HepG2 (cell line): ENCODE measurements around the gene ACVRL1. TPM values are rescaled to one million over a fixed set of nuclear protein-coding genes. Genes with fewer than 3 reads are reported as not detected.
A peak's percentile ranks its signal among the peaks of the same experiment; 100 is the strongest.

Source experiments
- ETV6 ChIP-seq: sonication (generic); formaldehyde crosslinking; conservative IDR thresholded peaks from 2 replicates; pipeline ENCODE4 v1.4.0; 2020; ENCODE audit warnings: missing genetic modification reagents
- GATA4 ChIP-seq: sonication (generic); IDR thresholded peaks from 2 replicates; pipeline ENCODE4 v1.6.1; 2016; ENCODE audit warnings: antibody characterized with exemption, low read depth, borderline replicate concordance
- ISL2 ChIP-seq: sonication (generic); formaldehyde crosslinking; IDR thresholded peaks from 2 replicates; pipeline ENCODE4 v1.5.0; 2020; ENCODE audit warnings: missing genetic modification reagents
- NR2C2 ChIP-seq: sonication (generic); formaldehyde crosslinking; IDR thresholded peaks from 2 replicates; pipeline ENCODE4 v1.4.0; 2020; ENCODE audit warnings: missing genetic modification reagents, mild to moderate bottlenecking, moderate library complexity, borderline replicate concordance
- TMF1 ChIP-seq: sonication (generic); formaldehyde crosslinking; IDR thresholded peaks from 2 replicates; pipeline ENCODE4 v1.8.1; 2022; ENCODE audit warnings: low read depth, missing genetic modification reagents
- ZFP36L1 ChIP-seq: sonication (generic); formaldehyde crosslinking; IDR thresholded peaks from 2 replicates; pipeline ENCODE4 v1.8.0; 2022; ENCODE audit warnings: mild to moderate bottlenecking, missing genetic modification reagents, moderate library complexity
- ZNF296 ChIP-seq: sonication (generic); formaldehyde crosslinking; conservative IDR thresholded peaks from 2 replicates; pipeline ENCODE4 v1.5.0; 2020; ENCODE audit warnings: mild to moderate bottlenecking, missing genetic modification reagents
- ZNF543 ChIP-seq: sonication (generic); formaldehyde crosslinking; IDR thresholded peaks from 2 replicates; pipeline ENCODE4 v1.4.0; 2020; ENCODE audit warnings: mild to moderate bottlenecking, missing genetic modification reagents
- ZNF616 ChIP-seq: sonication (generic); formaldehyde crosslinking; IDR thresholded peaks from 2 replicates; pipeline ENCODE4 v1.5.0; 2020; ENCODE audit warnings: low read depth, mild to moderate bottlenecking, missing genetic modification reagents
- polyA plus RNA-seq, 8 experiments: library from polyadenylated mRNA; depleted of rRNA in 3 of 8; stranded (reverse) in 7 of 8; unstranded in 1 of 8; fragments of >200 nt; fragmentation: Illumina TruSeq in 4 of 8; extraction: Trizol in 4 of 8; gene quantifications; 2 replicates each; pipeline versions ENCODE4 v1.2.1 to v1.2.3, GENCODE V29; 2011 to 2016; ENCODE audit warnings: low read depth in 4 of 8, missing spikeins in 1 of 8, mixed read lengths in 1 of 8; ENCODE audit not compliant: insufficient read depth in 1 of 8
- total RNA-seq, 5 experiments: library from RNA; depleted of rRNA; stranded (reverse); fragments of >200 nt; fragmentation: Illumina TruSeq; extraction: Trizol; gene quantifications; 2 replicates each; pipeline ENCODE4 v1.2.3, GENCODE V29; 2016; ENCODE audit warnings: low read depth in 1 of 5
- TF ChIP-seq, protein P1 (sequence below): sonication (generic); formaldehyde crosslinking; IDR thresholded peaks from 2 replicates; pipeline ENCODE4 v1.9.0; 2021; ENCODE audit warnings: mild to moderate bottlenecking, missing genetic modification reagents
- TF ChIP-seq, protein P2 (sequence below): sonication (generic); formaldehyde crosslinking; IDR thresholded peaks from 2 replicates; pipeline ENCODE4 v1.4.0; 2020; ENCODE audit warnings: mild to moderate bottlenecking, low read depth, missing genetic modification reagents
- TF ChIP-seq, protein P3 (sequence below): sonication (generic); formaldehyde crosslinking; IDR thresholded peaks from 2 replicates; pipeline ENCODE4 v1.5.0; 2020; ENCODE audit warnings: mild to moderate bottlenecking, missing genetic modification reagents, borderline replicate concordance
- TF ChIP-seq, protein P4 (sequence below), 2 experiments: sonication (generic) in 1 of 2; formaldehyde crosslinking in 1 of 2; IDR thresholded peaks; 2 replicates each; pipeline versions ENCODE4 v1.4.0 to v1.6.1; 2018 to 2020; ENCODE audit warnings: missing genetic modification reagents in 2 of 2, borderline replicate concordance in 1 of 2, low read depth in 1 of 2, mild to moderate bottlenecking in 1 of 2, missing biosample characterization in 1 of 2

ACVRL1 gene
- total and polyA plus RNA-seq, 2 of the 13 experiments (the other 11 are each of a cell fraction or from before 2014, with no cell fraction given): not detected

DNA sequence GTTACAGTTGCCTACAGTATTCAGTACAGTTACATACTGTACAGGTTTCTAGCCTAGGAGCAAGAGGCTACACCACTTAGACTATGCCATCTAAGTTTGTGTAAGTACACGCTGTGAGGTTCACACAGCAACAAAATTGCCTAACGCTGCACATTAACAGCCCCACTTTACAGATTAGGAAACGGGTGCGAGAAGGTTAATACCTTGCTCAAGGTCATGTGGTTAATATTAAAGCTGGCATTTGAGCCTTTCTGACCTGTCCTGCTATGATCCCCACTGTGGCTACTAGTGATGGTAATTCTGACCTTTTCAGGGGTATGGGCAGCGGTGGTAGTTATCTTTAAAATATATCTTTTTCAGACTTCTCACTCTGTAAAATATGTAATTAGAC lies 65.1 kb downstream of the ACVRL1 start (continued):
- TF ChIP-seq, protein P1, sequence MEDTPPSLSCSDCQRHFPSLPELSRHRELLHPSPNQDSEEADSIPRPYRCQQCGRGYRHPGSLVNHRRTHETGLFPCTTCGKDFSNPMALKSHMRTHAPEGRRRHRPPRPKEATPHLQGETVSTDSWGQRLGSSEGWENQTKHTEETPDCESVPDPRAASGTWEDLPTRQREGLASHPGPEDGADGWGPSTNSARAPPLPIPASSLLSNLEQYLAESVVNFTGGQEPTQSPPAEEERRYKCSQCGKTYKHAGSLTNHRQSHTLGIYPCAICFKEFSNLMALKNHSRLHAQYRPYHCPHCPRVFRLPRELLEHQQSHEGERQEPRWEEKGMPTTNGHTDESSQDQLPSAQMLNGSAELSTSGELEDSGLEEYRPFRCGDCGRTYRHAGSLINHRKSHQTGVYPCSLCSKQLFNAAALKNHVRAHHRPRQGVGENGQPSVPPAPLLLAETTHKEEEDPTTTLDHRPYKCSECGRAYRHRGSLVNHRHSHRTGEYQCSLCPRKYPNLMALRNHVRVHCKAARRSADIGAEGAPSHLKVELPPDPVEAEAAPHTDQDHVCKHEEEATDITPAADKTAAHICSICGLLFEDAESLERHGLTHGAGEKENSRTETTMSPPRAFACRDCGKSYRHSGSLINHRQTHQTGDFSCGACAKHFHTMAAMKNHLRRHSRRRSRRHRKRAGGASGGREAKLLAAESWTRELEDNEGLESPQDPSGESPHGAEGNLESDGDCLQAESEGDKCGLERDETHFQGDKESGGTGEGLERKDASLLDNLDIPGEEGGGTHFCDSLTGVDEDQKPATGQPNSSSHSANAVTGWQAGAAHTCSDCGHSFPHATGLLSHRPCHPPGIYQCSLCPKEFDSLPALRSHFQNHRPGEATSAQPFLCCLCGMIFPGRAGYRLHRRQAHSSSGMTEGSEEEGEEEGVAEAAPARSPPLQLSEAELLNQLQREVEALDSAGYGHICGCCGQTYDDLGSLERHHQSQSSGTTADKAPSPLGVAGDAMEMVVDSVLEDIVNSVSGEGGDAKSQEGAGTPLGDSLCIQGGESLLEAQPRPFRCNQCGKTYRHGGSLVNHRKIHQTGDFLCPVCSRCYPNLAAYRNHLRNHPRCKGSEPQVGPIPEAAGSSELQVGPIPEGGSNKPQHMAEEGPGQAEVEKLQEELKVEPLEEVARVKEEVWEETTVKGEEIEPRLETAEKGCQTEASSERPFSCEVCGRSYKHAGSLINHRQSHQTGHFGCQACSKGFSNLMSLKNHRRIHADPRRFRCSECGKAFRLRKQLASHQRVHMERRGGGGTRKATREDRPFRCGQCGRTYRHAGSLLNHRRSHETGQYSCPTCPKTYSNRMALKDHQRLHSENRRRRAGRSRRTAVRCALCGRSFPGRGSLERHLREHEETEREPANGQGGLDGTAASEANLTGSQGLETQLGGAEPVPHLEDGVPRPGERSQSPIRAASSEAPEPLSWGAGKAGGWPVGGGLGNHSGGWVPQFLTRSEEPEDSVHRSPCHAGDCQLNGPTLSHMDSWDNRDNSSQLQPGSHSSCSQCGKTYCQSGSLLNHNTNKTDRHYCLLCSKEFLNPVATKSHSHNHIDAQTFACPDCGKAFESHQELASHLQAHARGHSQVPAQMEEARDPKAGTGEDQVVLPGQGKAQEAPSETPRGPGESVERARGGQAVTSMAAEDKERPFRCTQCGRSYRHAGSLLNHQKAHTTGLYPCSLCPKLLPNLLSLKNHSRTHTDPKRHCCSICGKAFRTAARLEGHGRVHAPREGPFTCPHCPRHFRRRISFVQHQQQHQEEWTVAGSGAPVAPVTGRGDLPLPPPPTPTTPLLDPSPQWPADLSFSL (CRISPR knock-in tag): peak; percentile 88
- TF ChIP-seq ZNF616 (CRISPR knock-in tag) (no peak), ZNF296 (CRISPR knock-in tag) (no peak), GATA4 (no peak), TMF1 (CRISPR knock-in tag) (no peak), ETV6 (no peak), ZFP36L1 (CRISPR knock-in tag) (no peak), NR2C2 (CRISPR knock-in tag) (no peak), ISL2 (CRISPR knock-in tag) (peak; percentile 60; the same call in 1 of the 2 replicates), ZNF543 (no peak)
- TF ChIP-seq, protein P2, sequence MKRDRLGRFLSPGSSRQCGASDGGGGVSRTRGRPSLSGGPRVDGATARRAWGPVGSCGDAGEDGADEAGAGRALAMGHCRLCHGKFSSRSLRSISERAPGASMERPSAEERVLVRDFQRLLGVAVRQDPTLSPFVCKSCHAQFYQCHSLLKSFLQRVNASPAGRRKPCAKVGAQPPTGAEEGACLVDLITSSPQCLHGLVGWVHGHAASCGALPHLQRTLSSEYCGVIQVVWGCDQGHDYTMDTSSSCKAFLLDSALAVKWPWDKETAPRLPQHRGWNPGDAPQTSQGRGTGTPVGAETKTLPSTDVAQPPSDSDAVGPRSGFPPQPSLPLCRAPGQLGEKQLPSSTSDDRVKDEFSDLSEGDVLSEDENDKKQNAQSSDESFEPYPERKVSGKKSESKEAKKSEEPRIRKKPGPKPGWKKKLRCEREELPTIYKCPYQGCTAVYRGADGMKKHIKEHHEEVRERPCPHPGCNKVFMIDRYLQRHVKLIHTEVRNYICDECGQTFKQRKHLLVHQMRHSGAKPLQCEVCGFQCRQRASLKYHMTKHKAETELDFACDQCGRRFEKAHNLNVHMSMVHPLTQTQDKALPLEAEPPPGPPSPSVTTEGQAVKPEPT: no peak
- TF ChIP-seq, protein P3, sequence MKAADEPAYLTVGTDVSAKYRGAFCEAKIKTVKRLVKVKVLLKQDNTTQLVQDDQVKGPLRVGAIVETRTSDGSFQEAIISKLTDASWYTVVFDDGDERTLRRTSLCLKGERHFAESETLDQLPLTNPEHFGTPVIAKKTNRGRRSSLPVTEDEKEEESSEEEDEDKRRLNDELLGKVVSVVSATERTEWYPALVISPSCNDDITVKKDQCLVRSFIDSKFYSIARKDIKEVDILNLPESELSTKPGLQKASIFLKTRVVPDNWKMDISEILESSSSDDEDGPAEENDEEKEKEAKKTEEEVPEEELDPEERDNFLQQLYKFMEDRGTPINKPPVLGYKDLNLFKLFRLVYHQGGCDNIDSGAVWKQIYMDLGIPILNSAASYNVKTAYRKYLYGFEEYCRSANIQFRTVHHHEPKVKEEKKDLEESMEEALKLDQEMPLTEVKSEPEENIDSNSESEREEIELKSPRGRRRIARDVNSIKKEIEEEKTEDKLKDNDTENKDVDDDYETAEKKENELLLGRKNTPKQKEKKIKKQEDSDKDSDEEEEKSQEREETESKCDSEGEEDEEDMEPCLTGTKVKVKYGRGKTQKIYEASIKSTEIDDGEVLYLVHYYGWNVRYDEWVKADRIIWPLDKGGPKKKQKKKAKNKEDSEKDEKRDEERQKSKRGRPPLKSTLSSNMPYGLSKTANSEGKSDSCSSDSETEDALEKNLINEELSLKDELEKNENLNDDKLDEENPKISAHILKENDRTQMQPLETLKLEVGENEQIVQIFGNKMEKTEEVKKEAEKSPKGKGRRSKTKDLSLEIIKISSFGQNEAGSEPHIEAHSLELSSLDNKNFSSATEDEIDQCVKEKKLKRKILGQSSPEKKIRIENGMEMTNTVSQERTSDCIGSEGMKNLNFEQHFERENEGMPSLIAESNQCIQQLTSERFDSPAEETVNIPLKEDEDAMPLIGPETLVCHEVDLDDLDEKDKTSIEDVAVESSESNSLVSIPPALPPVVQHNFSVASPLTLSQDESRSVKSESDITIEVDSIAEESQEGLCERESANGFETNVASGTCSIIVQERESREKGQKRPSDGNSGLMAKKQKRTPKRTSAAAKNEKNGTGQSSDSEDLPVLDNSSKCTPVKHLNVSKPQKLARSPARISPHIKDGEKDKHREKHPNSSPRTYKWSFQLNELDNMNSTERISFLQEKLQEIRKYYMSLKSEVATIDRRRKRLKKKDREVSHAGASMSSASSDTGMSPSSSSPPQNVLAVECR (CRISPR knock-in tag): peak; percentile 26; the same call in 1 of the 2 replicates
- TF ChIP-seq, protein P4, sequence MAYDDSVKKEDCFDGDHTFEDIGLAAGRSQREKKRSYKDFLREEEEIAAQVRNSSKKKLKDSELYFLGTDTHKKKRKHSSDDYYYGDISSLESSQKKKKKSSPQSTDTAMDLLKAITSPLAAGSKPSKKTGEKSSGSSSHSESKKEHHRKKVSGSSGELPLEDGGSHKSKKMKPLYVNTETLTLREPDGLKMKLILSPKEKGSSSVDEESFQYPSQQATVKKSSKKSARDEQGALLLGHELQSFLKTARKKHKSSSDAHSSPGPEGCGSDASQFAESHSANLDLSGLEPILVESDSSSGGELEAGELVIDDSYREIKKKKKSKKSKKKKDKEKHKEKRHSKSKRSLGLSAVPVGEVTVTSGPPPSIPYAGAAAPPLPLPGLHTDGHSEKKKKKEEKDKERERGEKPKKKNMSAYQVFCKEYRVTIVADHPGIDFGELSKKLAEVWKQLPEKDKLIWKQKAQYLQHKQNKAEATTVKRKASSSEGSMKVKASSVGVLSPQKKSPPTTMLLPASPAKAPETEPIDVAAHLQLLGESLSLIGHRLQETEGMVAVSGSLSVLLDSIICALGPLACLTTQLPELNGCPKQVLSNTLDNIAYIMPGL (CRISPR knock-in tag; IDR thresholded peaks at IDR 0.05; ENCODE audit: borderline replicate concordance in 1 of 2, low read depth in 1 of 2): no peak
